Activated CD4-positive, alpha-beta T cell treated with anti-CD3 and anti-CD28 coated beads, Interleukin-2, amount 50 U/mL, for 24 hours (primary cell): ENCODE results near the gene LRRC75A.
A peak's percentile ranks its signal among the peaks of the same experiment; 100 is the strongest.

Source experiments
- DNase-seq, 2 donors: peaks; one replicate each; pipeline ENCODE4 v3.0.0-alpha.2; 2020; ENCODE audit warnings: low read depth in 1 of 2, low spot score in 1 of 2

LRRC75A gene

GRCh38 chr17:16434662-16435061 lies 57.3 kb downstream of the LRRC75A start:
- no peak for DNase-seq

- DNase-seq = no peak
Observed at GRCh38 chr17:16433514-16433913, 58.5 kb downstream of the LRRC75A start.

GRCh38 chr17:16432017-16432416 lies 60.0 kb downstream of the LRRC75A start:
- no peak for DNase-seq

- no peak for DNase-seq
Observed at GRCh38 chr17:16430650-16431049, 61.3 kb downstream of the LRRC75A start.

GRCh38 chr17:16429083-16429482 lies 62.9 kb downstream of the LRRC75A start:
- no peak for DNase-seq

- no peak for DNase-seq
Observed at GRCh38 chr17:16428098-16428882, 63.7 kb downstream of the LRRC75A start.

GRCh38 chr17:16427020-16427419 lies 65.0 kb downstream of the LRRC75A start:
- DNase-seq = no peak

- DNase-seq = no peak
Observed at GRCh38 chr17:16425698-16426659, 66.0 kb downstream of the LRRC75A start.

GRCh38 chr17:16425202-16425601 lies 66.8 kb downstream of the LRRC75A start:
- no peak for DNase-seq

- no peak for DNase-seq
Observed at GRCh38 chr17:16423226-16423872, 68.6 kb downstream of the LRRC75A start.

- no peak for DNase-seq
Observed at GRCh38 chr17:16422416-16422815, 69.6 kb downstream of the LRRC75A start.

- peak in 1 of 2 donors; percentile 40 for DNase-seq
Observed at GRCh38 chr17:16419929-16420271, 72.1 kb downstream of the LRRC75A start.

GRCh38 chr17:16419074-16419928 lies 72.7 kb downstream of the LRRC75A start:
- DNase-seq = peak in 1 of 2 donors; percentile 74

- DNase-seq = no peak
Observed at GRCh38 chr17:16418685-16419068, 73.3 kb downstream of the LRRC75A start.

- DNase-seq = no peak
Observed at GRCh38 chr17:16417896-16418684, 73.9 kb downstream of the LRRC75A start.

- DNase-seq = no peak
Observed at GRCh38 chr17:16417399-16417798, 74.6 kb downstream of the LRRC75A start.

GRCh38 chr17:16415031-16415924 lies 76.7 kb downstream of the LRRC75A start, which contains the start of gene TRPV2:
Gene TRPV2, plus strand, starts transcription at chr17:16415571. Its CDS starts 2,098 bp downstream, at chr17:16417669.
- DNase-seq = peak in 1 of 2 donors; percentile 20

GRCh38 chr17:16407911-16408588 lies 83.9 kb downstream of the LRRC75A start:
- DNase-seq = no peak
